Trophoblast cell (in vitro differentiated cells and primary cell): ENCODE data around the gene UBA6.

Experiments
- DNase-seq, 2 donors: peaks; one replicate each; pipeline ENCODE4 v3.0.0-alpha.2; 2016
- H2AFZ ChIP-seq: 2 replicates; pipeline ENCODE4 v1.6.1; 2013; ENCODE audit warnings: low read length, moderate library complexity, mild to moderate bottlenecking; ENCODE audit not compliant: insufficient read depth, poor library complexity
- H2AK5ac ChIP-seq: 2 replicates; pipeline ENCODE4 v1.6.1; 2013; ENCODE audit warnings: mild to moderate bottlenecking, low read length
- H2BK120ac ChIP-seq: 2 replicates; pipeline ENCODE4 v1.6.1; 2013; ENCODE audit warnings: low read length, mild to moderate bottlenecking, moderate library complexity; ENCODE audit not compliant: insufficient read depth, poor library complexity
- H2BK12ac ChIP-seq: 2 replicates; pipeline ENCODE4 v1.6.1; 2013; ENCODE audit warnings: mild to moderate bottlenecking, low read length, moderate library complexity
- H2BK5ac ChIP-seq: 2 replicates; pipeline ENCODE4 v1.6.1; 2013; ENCODE audit warnings: low read length, low read depth, moderate library complexity, mild to moderate bottlenecking; ENCODE audit not compliant: poor library complexity
- H3K14ac ChIP-seq: 2 replicates; pipeline ENCODE4 v1.6.1; 2013; ENCODE audit warnings: mild to moderate bottlenecking, low read length
- H3K18ac ChIP-seq: 2 replicates; pipeline ENCODE4 v1.6.1; 2013; ENCODE audit warnings: mild to moderate bottlenecking, low read length
- H3K23ac ChIP-seq: 2 replicates; pipeline ENCODE4 v1.6.1; 2013; ENCODE audit warnings: low read length
- H3K27ac ChIP-seq: 2 replicates; pipeline ENCODE4 v1.5.1; 2013; ENCODE audit warnings: low read depth, mild to moderate bottlenecking, inconsistent platforms, low read length, moderate library complexity
- H3K27me3 ChIP-seq: 2 replicates; pipeline ENCODE4 v1.6.1; 2013; ENCODE audit warnings: inconsistent platforms, mild to moderate bottlenecking, low read length, moderate library complexity; ENCODE audit not compliant: insufficient read depth
- H3K36me3 ChIP-seq, 2 experiments: 1 replicate in 1 of 2; 2 replicates in 1 of 2; pipeline ENCODE4 v1.6.1; 2013; ENCODE audit warnings: low read length in 2 of 2, mild to moderate bottlenecking in 2 of 2, moderate library complexity in 1 of 2; ENCODE audit not compliant: insufficient read depth in 2 of 2, control insufficient read depth in 1 of 2
- H3K4ac ChIP-seq: 2 replicates; pipeline ENCODE4 v1.6.1; 2013; ENCODE audit warnings: low read depth, mild to moderate bottlenecking, low read length, moderate library complexity
- H3K4me1 ChIP-seq, 2 experiments: 1 replicate in 1 of 2; 2 replicates in 1 of 2; pipeline ENCODE4 v1.6.1; 2013; ENCODE audit warnings: low read length in 2 of 2, mild to moderate bottlenecking in 2 of 2, moderate library complexity in 1 of 2; ENCODE audit not compliant: insufficient read depth in 2 of 2, control insufficient read depth in 1 of 2
- H3K4me2 ChIP-seq: 2 replicates; pipeline ENCODE4 v1.6.1; 2013; ENCODE audit warnings: inconsistent platforms, mild to moderate bottlenecking, low read length, moderate library complexity
- H3K4me3 ChIP-seq: 2 replicates; pipeline ENCODE4 v1.5.1; 2013; ENCODE audit warnings: mild to moderate bottlenecking, low read depth, low read length, inconsistent platforms
- H3K79me1 ChIP-seq: one replicate; pipeline ENCODE4 v1.6.1; 2013; ENCODE audit warnings: low read length
- H3K79me2 ChIP-seq: 2 replicates; pipeline ENCODE4 v1.6.1; 2013; ENCODE audit warnings: low read length, mild to moderate bottlenecking; ENCODE audit not compliant: control insufficient read depth, insufficient read depth, poor library complexity
- H3K9ac ChIP-seq: 2 replicates; pipeline ENCODE4 v1.6.1; 2013; ENCODE audit warnings: mild to moderate bottlenecking, low read length
- H3K9me3 ChIP-seq: 2 replicates; pipeline ENCODE4 v1.6.1; 2013; ENCODE audit warnings: low read depth, mild to moderate bottlenecking, control low read depth, inconsistent platforms, low read length; ENCODE audit not compliant: insufficient read depth
- H4K12ac ChIP-seq: 2 replicates; pipeline ENCODE4 v1.6.1; 2013; ENCODE audit warnings: low read depth, mild to moderate bottlenecking, low read length, moderate library complexity
- H4K8ac ChIP-seq: 2 replicates; pipeline ENCODE4 v1.6.1; 2013; ENCODE audit warnings: low read depth, mild to moderate bottlenecking, low read length, moderate library complexity
- H4K91ac ChIP-seq: one replicate; pipeline ENCODE4 v1.6.1; 2013; ENCODE audit warnings: low read depth, mild to moderate bottlenecking, low read length, moderate library complexity
- WGBS: extraction: QIAGEN DNeasy Blood & Tissue Kit; methylation state at CpG from one replicate; pipeline ENCODE4 v1.1.7; 2013; ENCODE audit warnings: missing lambda C conversion rate; ENCODE audit not compliant: insufficient read length, insufficient coverage; ENCODE audit errors: extremely low coverage; 5-methylcytosine and 5-hydroxymethylcytosine counted together

UBA6 gene

DNA sequence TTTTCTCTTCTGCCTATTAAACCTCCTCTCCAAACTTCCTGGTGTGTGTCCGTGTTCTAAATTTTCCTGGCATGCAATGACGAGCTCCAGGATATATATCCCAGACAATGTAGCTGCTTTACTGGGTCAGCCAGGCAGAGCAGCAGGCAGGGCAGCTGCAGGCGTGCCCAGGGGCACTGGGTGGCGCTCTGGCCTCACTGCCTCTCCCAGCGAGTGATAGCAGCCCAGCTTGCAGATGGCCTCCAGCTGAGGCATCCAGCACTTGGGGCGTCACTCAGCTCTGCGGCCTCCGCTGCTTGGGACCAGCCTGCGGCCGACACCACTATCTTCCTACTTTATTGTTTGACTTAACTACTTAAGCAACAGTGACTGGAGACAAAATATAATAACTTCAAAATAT is 23.0 kb upstream of the UBA6 start:
- H2BK12ac ChIP-seq: no peak overlapping the region
- H3K4ac ChIP-seq: no peak overlapping the region
- H3K79me1 ChIP-seq: peaks cover 3% of the 10 kb centered on the region
- H3K9me3 ChIP-seq: peaks cover 3% of the 10 kb centered on the region
- no peak overlapping the region for H3K27ac ChIP-seq
- H2AK5ac ChIP-seq: no peak overlapping the region
- peak overlapping the region; percentile 53 for H3K4me3 ChIP-seq
- H3K9ac ChIP-seq: no peak overlapping the region
- no peak overlapping the region for H4K8ac ChIP-seq
- no peak overlapping the region for H3K23ac ChIP-seq
- H3K36me3 ChIP-seq: peaks cover 0 to 7% of the 10 kb centered on the region in 2 experiments
- no peaks in the 10 kb centered on the region for H3K79me2 ChIP-seq
- H4K91ac ChIP-seq: no peak overlapping the region
- H2AFZ ChIP-seq: no peak overlapping the region
- no peaks in the 10 kb centered on the region for H3K27me3 ChIP-seq
- H4K12ac ChIP-seq: no peak overlapping the region
- peaks cover 7 to 14% of the 10 kb centered on the region in 2 experiments for H3K4me1 ChIP-seq
- H2BK120ac ChIP-seq: no peak overlapping the region
- no peak overlapping the region for H3K18ac ChIP-seq
- no peak overlapping the region for H3K4me2 ChIP-seq
- WGBS: no CpG with 5 or more reads among the region's 10 CpGs
- no peak overlapping the region for H2BK5ac ChIP-seq
- DNase-seq: no peak
- no peak overlapping the region for H3K14ac ChIP-seq

DNA sequence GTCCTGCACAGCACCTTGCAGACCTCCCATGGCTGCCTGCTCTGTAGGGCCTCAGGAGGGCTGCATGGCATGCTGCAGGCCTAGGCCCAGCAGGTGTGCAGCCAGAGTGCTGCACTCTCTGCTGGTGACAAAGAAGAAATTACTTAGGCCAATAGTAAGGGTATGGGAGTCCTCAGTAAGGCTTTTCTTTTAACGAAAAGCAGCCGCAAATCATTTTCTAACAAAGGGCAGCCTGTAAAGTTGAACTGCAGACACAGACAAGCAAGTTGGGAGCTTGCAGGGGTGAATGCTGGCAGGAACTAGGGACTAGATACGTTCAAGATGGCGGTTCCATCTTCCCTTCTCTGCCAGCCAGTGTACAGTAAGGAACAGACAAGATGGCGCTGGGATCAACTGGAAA is 22.4 kb upstream of the UBA6 start:
- Histone ChIP-seq H3K79me1 (peaks cover 3% of the 10 kb centered on the region), H3K4me1 (peaks cover 7 to 14% of the 10 kb centered on the region in 2 experiments), H3K4me2 (no peak overlapping the region), H3K79me2 (no peaks in the 10 kb centered on the region), H3K23ac (no peak overlapping the region), H3K27ac (no peak overlapping the region), H3K18ac (no peak overlapping the region), H2BK12ac (no peak overlapping the region), H3K27me3 (no peaks in the 10 kb centered on the region), H2BK5ac (no peak overlapping the region), H2BK120ac (no peak overlapping the region), H2AFZ (no peak overlapping the region), H4K12ac (no peak overlapping the region), H3K36me3 (peaks cover 0 to 7% of the 10 kb centered on the region in 2 experiments), H4K8ac (no peak overlapping the region), H3K4ac (no peak overlapping the region), H2AK5ac (no peak overlapping the region), H3K14ac (no peak overlapping the region), H4K91ac (no peak overlapping the region), H3K9me3 (peaks cover 3% of the 10 kb centered on the region), H3K9ac (no peak overlapping the region), H3K4me3 (peak overlapping the region; percentile 37)
- no peak for DNase-seq
- WGBS: no CpG with 5 or more reads among the region's 5 CpGs

DNA sequence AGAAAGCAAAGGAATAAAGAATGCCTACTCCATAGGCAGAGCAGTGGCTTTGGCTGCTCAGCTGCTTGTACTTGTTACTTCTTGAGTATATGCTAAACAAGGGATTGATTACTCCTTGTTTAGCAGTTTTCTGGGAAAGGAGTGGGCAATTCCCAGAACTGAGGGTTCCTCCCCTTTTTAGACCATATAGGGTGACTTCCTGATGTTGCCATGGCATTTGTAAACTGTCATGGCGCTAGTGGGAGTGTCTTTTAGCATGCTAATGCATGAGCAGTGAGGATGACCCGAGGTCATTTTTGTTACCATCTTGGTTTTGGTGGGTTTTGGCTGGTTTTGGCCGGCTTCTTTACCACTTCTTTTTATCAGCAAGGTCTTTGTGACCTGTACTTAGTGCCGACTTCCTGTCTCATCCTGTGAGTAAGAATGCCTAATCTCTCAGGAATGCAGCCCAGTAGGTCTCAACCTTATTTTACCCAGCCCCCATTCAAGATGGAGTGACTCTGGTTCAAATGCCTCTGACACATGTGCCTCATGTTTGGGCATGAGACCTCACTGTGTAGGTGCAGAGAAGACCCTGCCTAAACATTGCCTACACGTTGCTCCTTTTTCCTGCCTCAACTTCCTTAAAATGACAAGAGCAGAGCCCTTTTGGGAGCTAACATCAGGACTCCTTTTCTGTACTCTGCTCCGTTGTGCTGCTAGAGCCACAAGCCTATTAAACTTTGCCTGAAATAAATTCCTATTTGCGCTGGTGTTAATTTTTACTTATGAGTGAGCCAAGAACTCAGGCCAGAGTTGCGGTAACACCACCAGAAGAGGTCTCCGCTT is 21.0 kb upstream of the UBA6 start:
- Histone ChIP-seq H2AFZ (peak overlapping the region; percentile 30), H4K12ac (no peak overlapping the region), H3K36me3 (peaks cover under 1 to 5% of the 10 kb centered on the region in 2 experiments), H4K8ac (no peak overlapping the region), H3K79me1 (peaks cover 3% of the 10 kb centered on the region), H3K4ac (no peak overlapping the region), H4K91ac (peak overlapping the region; percentile 45), H2BK120ac (peak overlapping the region; percentile 61), H3K9me3 (peaks cover 3% of the 10 kb centered on the region), H3K4me2 (no peak overlapping the region), H3K4me3 (no peak overlapping the region), H3K18ac (peak overlapping the region; percentile 18), H3K23ac (no peak overlapping the region), H2AK5ac (no peak overlapping the region), H3K27ac (no peak overlapping the region), H3K4me1 (peaks cover 7 to 14% of the 10 kb centered on the region in 2 experiments), H3K9ac (no peak overlapping the region), H2BK12ac (peak overlapping the region; percentile 8), H2BK5ac (peak overlapping the region; percentile 32), H3K79me2 (no peaks in the 10 kb centered on the region), H3K14ac (peak overlapping the region; percentile 21), H3K27me3 (no peaks in the 10 kb centered on the region)
- WGBS: no CpG with 5 or more reads among the region's 9 CpGs
- peak; percentile 37 to 63 for DNase-seq

DNA sequence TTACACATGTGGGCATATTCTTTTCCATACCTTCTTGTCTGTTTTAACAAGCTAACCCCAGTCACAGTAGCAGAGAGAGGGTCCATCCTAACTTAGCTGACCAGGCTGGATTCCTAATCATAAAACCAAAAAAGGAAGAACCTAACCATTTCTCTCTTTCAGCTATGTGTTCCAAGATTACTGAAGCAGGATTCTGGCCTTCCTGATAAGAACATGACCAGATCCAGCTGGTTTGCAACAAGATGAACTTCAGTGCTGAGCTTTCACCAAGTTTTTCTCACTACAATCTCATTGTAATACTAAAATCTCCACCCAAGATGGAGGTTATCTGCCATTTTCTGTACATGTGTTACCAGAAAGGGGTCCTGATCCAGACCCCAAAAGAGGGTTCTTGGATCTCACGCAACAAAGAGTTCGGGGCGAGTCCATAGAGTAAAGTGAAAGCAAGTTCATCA is 20.4 kb upstream of the UBA6 start:
- Histone ChIP-seq H3K4me2 (no peak overlapping the region), H3K9me3 (peaks cover 3% of the 10 kb centered on the region), H2BK120ac (peak overlapping the region; percentile 61), H3K9ac (no peak overlapping the region), H4K8ac (no peak overlapping the region), H3K4ac (no peak overlapping the region), H3K4me3 (no peak overlapping the region), H2BK5ac (peak overlapping the region; percentile 32), H3K79me1 (peaks cover 3% of the 10 kb centered on the region), H3K27ac (no peak overlapping the region), H2AFZ (no peak overlapping the region), H4K12ac (no peak overlapping the region), H2AK5ac (no peak overlapping the region), H3K14ac (no peak overlapping the region), H3K18ac (no peak overlapping the region), H3K27me3 (no peaks in the 10 kb centered on the region), H3K4me1 (peaks cover 7 to 14% of the 10 kb centered on the region in 2 experiments), H3K23ac (no peak overlapping the region), H4K91ac (no peak overlapping the region), H3K36me3 (peaks cover 4 to 5% of the 10 kb centered on the region in 2 experiments), H2BK12ac (no peak overlapping the region), H3K79me2 (no peaks in the 10 kb centered on the region)
- no CpG with 5 or more reads among the region's 3 CpGs for WGBS
- no peak for DNase-seq
